GM21528 (cell line): ENCODE measurements around the gene CYLD.

Experiments
- ATAC-seq: cut with Tn5 transposase; IDR thresholded peaks from one replicate; pipeline ENCODE4 v1.9.1; 2021; ENCODE audit warnings: mild to moderate bottlenecking, moderate library complexity; ENCODE audit not compliant: unreplicated experiment, low FRiP score

The CYLD gene

DNA sequence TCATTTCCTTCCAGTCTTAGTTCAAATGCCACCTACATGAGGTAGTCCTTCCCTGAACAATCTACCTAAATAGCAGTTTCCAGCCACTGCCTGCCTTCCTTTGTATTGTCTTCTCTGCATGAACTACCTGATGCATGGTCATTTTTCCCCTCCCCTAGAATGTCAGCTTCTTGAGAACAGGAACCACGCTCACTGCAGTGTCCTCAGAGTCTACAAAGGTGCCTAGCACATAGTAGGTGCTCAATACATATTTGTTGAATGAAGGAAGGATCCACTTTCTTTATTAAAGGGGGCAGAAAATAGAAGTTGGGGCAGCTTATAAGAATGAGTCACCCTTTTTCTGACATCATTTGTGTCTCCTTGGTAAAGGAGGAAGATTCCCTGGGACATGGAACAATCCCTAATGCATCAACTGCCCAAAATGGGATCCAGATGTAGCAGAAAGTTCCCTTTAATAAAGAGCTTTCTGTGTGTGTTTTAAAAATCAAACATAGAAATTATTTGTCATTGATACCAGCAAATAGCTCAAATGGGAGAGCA, 4.4 kb upstream of the CYLD start:
- no peak for ATAC-seq

DNA sequence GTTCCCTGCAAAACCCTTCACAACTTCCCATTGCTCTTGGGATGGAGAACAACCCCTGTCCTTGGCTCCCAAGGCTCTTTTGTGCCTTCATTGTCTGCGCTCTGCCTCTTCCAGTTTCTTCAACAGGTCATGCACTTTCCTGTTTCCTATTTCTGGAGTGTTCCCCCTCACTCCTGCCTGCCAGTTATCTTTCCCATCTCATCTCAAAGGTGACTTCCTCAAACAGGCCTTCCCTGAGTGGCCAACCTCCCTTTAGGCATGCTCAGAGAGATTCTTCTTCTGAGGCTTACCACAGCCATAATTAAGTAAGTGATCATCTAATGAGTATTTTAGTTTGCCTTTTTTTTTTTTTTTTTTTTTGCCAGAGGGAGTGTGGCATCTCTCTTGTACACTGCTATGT, 2.9 kb upstream of the CYLD start:
- no peak for ATAC-seq

DNA sequence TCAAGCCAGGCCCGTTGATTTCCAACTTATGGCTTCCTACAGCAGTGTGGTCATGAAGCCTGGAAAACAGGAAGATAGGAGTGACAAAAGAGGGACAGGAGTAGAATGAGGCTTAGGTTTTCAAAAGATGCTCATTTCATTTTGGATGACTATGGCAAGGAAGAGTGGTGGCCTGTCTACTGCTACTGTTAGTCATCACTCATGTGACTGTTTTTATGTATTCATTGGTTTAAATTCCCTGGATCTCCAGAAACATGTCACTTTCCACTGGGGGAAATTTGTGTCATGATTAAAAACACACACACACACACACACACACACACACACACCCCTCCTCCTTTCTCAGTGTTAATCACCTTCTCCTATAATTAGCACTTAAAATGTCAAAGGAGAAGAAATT, 1.1 kb upstream of the CYLD start:
- ATAC-seq: no peak

DNA sequence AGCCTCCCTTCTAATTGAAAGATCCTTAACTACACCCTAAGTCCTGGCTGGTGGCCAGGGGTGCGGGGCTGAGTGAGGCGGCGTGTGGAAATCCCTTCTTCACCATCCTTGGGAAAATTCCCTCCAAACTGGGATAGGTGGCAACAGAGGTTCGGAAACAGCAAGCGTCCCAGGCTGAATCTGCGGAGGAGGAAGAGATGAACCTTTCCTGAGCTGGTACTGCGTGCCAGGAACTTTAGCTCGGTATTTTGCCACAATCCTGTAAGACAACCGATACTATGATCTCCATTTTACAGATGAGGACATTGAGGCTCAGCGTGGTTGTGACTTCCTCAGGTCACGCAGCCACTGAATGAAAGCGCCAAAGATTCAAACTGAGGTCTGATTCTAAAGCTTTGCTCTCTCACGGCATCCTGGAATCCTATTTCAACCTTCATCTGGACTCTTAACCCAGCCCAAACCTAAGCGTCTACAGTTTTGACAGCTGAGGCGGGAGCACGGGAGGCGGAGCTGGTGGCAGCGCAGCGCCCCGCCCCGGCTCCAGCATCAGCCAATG, 583 bp upstream of the CYLD start:
- peak; percentile 9 for ATAC-seq

DNA sequence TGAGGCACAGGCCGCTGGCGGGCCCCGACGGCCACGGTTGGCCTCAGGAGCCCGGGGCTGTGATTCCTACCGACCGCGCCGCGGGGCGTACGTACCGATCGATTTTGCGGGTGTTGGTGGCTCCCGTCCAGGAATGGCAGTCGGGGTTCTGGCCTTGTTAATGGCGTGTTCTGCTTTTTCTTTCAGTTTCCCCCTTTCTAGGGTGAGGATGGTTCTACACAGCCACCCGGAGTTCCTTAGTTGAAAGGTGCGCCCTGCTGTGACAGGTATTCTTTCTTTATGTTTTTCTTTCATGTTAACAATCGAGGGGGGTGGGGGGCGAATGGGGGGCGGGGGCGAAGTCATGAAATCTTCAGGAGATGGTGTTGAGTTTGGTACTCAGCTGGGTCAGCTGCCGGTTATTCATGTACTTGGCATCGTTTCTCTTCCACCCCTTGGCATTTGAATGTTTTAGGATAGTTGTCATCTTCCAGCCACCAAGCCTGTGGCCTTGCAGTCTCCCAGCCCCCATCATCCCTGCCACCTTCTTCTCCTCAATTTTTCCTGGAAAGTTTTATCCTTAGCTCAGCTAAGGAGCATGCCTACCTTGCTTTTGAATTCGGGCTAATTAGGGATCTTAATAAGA, 802 bp downstream of the CYLD start:
- ATAC-seq: peak; percentile 6

DNA sequence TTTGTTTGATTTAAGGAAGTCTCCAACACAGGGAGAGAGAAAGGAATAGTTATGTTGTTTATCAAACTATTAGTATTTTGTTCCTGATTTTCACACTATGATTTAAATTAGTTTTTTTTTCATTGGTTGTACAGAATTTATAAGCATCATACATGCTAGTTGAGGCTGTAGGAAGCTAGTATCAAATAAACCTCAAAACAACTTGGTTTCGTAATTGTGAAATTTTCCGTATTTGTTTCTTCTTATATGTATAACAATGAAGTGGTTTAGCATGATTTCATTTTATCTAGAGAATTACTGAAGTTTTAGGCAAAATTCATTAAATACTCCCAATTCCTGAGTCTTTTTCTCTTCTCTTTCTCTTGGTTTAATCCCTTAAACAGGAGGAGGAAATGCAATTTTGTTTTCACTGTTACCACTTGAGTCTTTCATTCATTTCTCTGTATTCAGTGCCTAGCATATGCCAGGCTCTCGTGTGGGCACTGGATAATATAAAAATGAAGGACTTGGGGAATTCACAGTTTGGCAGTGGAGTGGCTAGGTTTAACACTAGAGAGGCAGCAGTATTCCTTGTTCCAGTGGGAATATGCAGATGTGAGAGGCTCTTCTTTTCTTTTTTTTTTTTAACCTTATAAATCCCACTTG, 1.8 kb downstream of the CYLD start:
- ATAC-seq: no peak

DNA sequence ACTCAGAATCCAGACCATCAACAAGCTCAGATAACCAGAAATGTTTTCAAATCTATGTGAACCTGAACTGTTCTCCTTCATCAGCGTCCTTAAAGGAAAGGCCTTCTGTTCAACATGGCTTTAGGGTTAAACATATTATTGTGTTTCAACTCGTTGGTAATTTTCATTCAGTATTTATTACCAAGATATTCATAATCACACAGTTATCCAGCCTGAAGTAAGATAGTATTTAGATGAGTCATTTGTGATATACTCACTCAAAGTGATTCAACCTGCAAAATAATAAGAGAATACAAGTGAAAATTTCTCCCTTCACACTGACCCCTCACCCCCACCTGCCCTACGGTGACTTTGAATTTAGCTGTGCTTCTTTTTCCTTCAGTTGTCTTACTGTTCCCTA, 3.0 kb downstream of the CYLD start:
- no peak for ATAC-seq

DNA sequence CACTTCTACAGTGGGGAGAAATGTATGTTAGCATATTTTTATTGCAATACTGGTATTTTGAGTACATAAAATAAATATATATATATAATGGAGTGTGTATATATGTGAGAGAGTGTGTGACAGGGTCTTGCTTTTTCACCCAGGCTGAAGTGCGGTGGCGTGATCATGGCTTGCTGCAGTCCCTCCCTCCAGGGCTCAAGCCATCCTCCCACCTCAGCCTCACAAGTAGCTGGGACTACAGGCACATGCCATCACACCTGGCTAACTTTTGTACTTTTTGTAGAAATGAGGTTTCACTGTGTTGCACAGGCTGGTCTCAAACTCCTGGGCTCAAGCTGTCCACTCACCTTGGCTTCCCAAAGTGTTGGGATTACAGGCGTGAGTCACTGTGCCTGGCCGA, 4.1 kb downstream of the CYLD start:
- no peak for ATAC-seq

DNA sequence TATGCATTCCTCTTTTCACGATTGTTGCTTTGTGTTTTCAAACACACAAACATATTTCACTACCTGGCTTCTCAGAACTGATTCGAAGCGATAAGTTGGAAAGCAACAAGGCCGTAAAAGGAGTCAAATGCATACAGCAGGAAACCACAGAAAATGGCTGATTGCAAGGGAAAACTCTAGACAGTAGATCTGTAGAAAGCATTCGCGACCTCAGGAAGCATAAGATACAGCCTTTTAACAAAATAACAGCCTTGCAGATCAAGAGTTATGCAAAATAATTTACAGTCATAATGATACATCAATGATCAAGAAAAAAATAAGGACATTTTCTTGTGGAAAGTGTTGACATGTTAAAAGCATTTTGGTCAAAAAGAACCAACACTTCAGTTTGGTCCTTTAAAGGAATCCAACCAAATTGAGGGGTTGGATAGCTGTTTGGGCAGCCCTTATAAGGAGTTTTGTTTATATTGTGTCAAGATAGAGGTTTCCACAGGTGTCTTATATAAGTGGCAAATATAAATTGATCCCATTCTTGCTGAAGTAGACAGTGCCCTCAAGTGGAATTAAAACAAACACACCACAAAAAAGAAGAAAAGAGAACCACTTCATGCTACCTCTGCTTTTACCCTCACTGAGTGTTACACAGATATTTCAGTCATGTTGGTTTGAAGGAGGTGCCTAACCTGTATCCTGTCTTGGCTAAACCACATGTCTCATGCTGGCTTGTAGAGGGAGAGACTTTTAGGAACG, 5.5 kb downstream of the CYLD start:
- ATAC-seq: peak; percentile 49

DNA sequence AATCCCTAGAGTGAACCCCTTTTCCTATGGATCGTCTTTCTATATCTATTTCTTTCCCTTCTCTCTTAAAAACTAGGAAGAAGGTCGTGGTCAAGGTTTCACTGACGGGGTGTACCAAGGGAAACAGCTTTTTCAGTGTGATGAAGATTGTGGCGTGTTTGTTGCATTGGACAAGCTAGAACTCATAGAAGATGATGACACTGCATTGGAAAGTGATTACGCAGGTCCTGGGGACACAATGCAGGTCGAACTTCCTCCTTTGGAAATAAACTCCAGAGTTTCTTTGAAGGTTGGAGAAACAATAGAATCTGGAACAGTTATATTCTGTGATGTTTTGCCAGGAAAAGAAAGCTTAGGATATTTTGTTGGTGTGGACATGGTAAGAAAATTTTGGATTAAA, 9.6 kb downstream of the CYLD start:
- no peak for ATAC-seq

DNA sequence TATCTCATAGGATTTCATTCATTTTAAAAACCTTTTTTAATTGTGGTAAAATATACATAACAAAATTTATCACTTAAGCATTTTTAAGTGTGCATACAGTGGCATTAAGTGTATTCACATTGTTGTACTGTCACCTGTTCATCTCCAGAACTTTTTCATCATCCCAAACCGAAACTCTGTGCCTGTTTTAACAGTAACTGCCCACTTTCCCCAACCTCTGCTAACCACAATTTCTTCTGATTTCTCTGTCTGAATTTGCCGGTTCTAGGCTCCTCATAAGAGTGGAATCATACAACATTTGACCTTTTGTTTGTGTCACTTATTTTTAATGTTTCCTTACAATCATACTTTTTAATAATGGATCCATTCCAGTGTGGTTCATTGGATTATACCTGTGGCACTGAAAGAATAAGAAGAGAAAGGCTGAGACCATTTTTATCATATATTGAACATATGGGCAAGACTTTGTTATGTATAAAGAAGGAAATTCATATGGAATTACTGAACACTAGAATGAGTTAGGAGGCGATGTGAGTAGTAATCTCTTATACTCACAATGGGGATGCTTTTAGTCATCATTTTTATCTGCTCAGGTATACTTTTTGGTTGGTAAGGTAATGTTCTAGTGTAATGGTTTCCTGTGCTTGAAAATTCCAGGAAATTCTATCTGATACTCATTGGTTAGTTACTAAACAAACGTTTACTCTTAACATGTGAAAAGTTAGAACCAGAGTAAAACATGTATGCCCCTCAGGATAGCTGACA, 10.8 kb downstream of the CYLD start:
- no peak for ATAC-seq

DNA sequence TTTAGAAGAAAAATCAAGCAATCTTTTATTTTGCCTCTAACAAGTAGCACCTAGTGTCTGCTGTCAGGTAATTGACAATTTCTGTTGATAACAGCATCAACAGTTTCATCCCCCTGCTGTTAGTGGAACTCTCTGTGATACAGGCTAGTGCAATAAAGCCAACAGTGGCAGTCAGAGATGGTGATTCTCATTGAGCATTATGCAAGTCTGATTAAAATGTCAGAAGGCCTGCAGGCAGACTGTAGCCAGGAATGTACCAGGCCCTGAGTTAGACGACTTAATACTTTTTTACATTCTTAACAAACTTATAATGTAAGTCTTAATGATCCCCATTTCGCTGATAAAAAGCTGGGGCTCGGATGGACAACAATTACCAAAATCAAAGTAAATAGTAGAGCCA, 14.6 kb downstream of the CYLD start:
- ATAC-seq: no peak

DNA sequence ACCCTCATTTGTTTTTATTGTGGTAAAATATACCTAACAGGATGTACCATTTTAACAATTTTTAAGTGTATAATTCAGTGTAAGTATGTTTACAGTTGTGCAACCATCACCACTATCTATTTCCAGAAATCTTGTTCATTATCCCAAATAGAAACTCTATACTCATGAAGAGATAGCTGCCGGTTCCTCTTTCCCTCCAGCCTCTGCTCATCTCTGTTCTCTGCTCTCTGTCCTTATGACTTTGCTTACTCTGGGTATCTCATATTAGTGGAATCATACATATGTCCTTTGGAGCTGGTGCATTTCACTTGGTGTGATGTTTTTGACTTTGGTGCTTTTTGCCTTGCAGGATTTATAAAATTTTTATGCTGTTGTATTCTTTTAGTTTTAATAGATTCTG, 19.4 kb downstream of the CYLD start:
- ATAC-seq: no peak

DNA sequence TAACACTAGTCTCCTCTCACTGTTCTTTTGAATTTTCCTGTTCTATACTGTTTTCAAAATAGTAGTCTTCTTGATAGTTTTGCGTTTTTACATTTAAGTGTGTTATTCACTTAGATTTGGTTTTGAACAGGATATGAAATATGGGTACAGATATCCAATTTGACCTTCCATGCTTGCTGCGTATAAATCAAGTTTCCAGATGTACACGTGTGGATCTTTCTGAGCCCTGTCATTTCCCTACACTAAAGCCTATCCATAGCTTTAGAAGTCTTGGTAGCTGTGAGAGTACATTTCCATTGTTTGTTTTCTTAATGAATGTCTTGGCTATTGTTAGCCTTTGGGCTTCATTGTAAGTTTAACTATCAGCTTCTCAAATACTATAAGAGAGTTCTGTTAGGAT, 20.4 kb downstream of the CYLD start:
- ATAC-seq: no peak

DNA sequence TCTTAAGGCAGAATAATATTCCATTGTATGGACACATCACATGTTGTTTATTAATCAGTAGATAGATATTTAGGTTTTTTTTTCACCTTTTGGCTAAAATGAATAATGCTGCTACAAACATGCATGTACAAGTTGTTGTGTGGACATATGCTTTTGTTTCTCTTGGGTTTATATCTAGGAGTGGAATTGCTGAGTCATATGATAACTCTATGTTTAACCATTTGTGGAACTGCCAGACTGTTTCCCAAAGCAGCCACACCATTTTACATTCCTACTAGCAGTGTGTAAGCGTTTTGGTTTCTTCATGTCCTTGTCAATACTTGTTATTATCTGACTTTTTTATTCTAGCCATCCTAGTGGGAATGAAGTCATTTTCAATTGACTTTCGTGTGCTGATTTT, 21.3 kb downstream of the CYLD start:
- ATAC-seq: no peak

DNA sequence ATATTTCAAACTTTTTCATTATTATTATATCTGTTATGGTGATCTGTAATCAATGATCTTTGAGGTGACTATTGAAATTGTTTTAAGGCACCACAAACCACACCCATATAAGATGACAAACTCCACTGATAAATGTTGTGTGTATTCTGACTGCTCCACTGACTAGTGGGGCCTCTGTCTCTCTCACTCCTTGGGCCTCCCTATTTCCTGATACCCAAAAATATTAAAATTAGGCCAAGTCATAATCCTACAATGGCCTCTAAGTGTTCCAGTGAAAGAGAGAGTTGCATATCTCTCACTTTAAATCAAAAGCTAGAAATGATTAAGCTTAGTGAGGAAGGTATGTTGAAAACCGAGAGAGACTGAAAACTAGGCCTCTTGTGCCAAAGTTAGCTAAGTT, 23.4 kb downstream of the CYLD start:
- no peak for ATAC-seq

DNA sequence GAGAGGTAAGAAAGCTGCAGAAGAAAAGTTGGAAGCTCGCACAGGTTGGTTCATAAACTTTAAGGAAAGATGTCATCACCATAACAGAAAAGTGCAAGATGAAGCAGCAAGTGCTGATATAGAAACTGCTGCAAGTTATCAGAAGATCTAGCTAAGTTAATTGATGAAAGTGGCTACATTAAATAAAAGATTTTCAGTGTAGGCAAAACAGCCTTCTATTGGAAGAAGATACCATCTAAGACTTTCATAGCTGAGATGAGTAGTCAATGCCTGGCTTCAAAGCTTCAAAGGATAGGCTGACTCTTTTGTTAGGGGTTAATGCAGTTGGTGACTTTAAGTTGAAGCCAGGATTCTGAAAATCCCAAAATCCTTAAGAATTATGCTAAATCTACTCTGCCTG, 24.0 kb downstream of the CYLD start:
- ATAC-seq: no peak

DNA sequence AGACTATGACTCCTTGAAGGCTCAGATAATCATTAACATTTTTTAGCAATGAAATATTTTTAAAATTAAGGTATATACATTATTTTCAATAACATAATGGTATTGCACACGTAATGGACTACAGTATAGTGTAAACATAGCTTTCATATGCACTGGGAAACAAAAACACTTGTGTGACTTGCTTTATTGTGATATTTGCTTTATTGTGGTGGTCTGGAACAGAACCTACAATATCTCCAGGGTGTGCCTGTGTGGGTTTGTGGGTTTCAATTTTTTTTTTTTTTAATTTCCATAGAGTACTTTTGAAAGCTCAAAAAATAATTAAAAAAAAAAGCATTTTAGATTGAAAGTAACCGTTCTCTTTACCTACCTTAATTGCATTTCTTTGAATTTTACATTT, 25.3 kb downstream of the CYLD start:
- ATAC-seq: no peak

DNA sequence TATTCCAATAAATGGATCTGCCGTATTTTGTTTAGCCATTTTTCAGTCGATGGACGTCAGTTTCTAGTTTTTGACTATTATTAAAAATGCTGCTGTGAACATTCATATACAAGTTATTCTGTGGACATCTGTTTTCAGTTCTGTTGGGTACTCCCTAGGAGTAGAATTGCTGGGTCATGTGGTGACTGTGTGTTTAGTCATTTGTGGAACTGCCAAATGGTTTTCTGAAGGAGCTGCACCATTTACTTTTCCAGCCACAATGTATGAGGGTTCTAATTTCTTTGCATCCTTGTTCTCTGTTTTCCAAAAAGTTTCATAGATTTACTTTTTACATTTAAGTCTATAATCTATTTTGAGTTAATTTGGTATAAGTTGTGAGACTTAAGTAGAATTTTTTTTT, 29.5 kb downstream of the CYLD start:
- no peak for ATAC-seq

DNA sequence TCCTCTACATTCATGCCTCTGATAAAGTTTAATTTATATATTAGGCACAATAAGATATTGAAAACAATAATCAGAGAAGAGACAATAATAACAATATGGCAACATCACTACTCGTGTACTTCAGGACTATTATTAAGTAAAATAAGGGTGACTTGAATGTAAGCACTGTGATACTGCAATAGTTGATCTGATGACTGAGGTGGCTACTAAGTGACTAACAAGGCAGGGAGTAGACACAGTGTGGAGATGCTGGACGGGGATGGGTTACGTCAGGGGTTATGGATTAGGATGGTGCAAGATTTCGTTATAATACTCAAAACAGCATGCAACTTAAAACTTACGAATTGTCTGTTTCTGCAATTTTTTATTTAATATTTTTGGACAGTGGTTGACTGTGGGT, 32.5 kb downstream of the CYLD start:
- ATAC-seq: no peak

DNA sequence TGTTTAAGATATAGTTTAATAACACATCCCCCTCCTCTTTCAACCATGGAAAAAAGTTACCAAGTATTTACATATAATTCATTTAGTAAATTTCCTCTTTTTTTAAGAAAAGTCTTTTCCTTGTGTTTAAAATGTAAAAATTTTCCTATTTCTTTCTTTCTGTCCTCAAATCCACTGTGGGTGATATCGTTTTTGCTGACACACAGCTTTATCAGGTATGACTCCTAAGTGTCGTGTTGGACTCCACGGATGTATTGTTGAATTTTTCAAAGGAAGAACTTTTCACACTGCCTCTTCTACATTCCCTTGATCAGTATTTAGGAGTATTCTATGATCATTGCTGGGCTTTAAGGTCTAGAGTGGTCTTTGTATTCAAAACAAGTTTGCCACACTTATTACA, 33.1 kb downstream of the CYLD start:
- no peak for ATAC-seq
